GM12872 (cell line): ENCODE measurements around the gene GRID1.

ENCODE experiments used
- TF ChIP-seq, protein P1 (sequence below): IDR thresholded peaks from 3 replicates; pipeline ENCODE4 v1.5.1; 2011; ENCODE audit warnings: low read depth, mild to moderate bottlenecking, low read length, moderate library complexity; ENCODE audit not compliant: insufficient read depth

The GRID1 gene

DNA sequence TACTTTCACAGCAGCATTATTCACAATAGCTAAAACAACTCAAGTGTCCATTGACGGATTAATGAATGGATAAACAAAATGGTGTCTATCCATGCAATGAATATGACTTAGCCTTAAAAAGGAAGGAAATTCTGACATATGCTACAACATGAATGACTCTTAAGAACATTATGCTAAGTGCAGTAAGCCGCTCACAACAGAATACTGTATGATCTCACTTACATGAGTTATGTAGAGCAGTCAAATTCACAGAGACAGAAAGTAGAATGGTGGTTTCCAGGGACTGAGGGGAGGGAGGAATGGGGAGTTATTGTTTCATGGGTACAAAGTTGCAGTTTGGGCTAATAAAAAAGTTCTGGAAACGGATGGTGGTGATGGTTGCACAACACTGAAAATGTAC lies 282.0 kb downstream of the GRID1 start:
- TF ChIP-seq, protein P1, sequence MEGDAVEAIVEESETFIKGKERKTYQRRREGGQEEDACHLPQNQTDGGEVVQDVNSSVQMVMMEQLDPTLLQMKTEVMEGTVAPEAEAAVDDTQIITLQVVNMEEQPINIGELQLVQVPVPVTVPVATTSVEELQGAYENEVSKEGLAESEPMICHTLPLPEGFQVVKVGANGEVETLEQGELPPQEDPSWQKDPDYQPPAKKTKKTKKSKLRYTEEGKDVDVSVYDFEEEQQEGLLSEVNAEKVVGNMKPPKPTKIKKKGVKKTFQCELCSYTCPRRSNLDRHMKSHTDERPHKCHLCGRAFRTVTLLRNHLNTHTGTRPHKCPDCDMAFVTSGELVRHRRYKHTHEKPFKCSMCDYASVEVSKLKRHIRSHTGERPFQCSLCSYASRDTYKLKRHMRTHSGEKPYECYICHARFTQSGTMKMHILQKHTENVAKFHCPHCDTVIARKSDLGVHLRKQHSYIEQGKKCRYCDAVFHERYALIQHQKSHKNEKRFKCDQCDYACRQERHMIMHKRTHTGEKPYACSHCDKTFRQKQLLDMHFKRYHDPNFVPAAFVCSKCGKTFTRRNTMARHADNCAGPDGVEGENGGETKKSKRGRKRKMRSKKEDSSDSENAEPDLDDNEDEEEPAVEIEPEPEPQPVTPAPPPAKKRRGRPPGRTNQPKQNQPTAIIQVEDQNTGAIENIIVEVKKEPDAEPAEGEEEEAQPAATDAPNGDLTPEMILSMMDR = no peak

DNA sequence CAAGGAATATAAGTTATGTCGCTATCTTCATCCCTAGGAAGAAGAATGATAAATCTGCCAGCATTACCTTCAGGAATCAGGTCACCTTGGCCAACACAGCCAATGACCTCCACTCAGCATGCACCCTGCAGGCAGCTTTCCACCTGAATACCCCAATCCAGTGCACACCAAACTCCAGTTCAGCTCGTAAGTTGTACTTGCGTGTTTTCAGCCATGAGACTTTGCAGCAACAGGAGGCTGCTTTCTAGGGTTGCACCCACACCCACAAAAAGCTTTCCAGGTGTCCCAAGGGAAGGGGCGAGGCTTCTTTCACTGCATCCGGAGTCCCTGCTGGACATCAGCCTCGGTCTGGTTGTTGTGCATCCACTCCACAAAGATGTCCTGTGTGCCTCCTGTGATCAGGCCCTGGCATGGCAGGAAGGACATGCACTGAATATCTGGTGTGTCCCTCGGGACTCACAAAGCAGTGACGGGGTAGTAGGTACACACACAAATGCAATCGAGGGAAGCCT lies 282.9 kb downstream of the GRID1 start:
- TF ChIP-seq, protein P1 = no peak

DNA sequence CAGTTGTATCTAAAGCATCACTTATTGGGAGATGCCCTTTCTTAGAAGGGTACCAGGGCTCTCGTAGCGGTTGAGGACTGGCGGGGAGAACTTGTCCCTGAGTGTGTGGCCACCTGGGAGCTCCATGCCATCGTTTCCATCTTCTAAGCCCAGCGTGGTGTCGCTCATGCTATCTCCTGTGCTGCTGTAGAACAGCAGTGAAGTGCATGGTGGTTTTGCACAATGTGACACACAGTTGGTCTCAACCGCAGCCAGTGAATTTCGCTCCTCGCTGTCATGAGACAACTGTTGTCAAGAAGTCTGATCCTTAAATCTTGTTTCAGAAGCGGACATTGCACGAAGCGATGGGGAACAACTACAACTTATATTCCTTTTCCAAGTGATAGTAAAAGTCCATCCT lies 283.4 kb downstream of the GRID1 start:
- TF ChIP-seq, protein P1 = no peak

GRCh38 chr10:86082556-86082955 lies 284.0 kb downstream of the GRID1 start:
- TF ChIP-seq, protein P1 = no peak

GRCh38 chr10:86079088-86079487 lies 287.5 kb downstream of the GRID1 start:
- TF ChIP-seq, protein P1 = no peak

GRCh38 chr10:86078639-86079035 lies 288.0 kb downstream of the GRID1 start:
- TF ChIP-seq, protein P1 = no peak

- TF ChIP-seq, protein P1 = no peak
These were observed 288.5 kb downstream of the GRID1 start for GRCh38 chr10:86077871-86078638.
